WTC11 (cell line): ENCODE results near the gene KIAA1671. TPM values are rescaled to one million over a fixed set of nuclear protein-coding genes. Genes with fewer than 3 reads are reported as not detected.

Experiments
- ATAC-seq: fragments of 200-7000 bp; cut with Tn5 transposase; 2 replicates; pipeline ENCODE4 v1.10.0; 2021; ENCODE audit warnings: mild to moderate bottlenecking, moderate library complexity
- CTCF ChIA-PET: fragments of 300-600 bp; sonication (Branson Sonifier 250); formaldehyde crosslinking; loops from one replicate; lab custom pipeline; 2021; ENCODE audit warnings: antibody characterized with exemption; lab: Charles Lee
- POLR2A ChIA-PET: fragments of 350-600 bp; sonication (Branson Sonifier 250); formaldehyde crosslinking; loops from one replicate; lab custom pipeline; 2021; ENCODE audit warnings: antibody characterized with exemption; lab: Charles Lee
- DNase-seq: peaks from one replicate; pipeline ENCODE4 v3.0.0; 2021; ENCODE audit warnings: low spot score
- H3K27ac Mint-ChIP-seq: 2 replicates; pipeline ENCODE4 v1.8.0; 2021; ENCODE audit warnings: mixed read lengths
- H3K27me3 Mint-ChIP-seq: 2 replicates; pipeline ENCODE4 v1.8.0; 2021; ENCODE audit warnings: low read depth, mild to moderate bottlenecking, moderate library complexity, mixed read lengths
- H3K36me3 Mint-ChIP-seq: 2 replicates; pipeline ENCODE4 v1.8.0; 2021; ENCODE audit warnings: mixed read lengths
- H3K4me1 Mint-ChIP-seq: 2 replicates; pipeline ENCODE4 v1.8.0; 2022; ENCODE audit warnings: mixed read lengths
- H3K4me3 Mint-ChIP-seq: 2 replicates; pipeline ENCODE4 v1.8.0; 2021; ENCODE audit warnings: mild to moderate bottlenecking, moderate library complexity, mixed read lengths
- H3K9me3 Mint-ChIP-seq: 2 replicates; pipeline ENCODE4 v1.8.0; 2021; ENCODE audit warnings: mixed read lengths
- ATF2 ChIP-seq: sonication (generic); formaldehyde crosslinking; IDR thresholded peaks from 2 replicates; pipeline ENCODE4 v1.8.1; 2022; ENCODE audit warnings: low read depth, missing genetic modification reagents, borderline replicate concordance
- ATF3 ChIP-seq: sonication (generic); formaldehyde crosslinking; conservative IDR thresholded peaks from 2 replicates; pipeline ENCODE4 v1.8.1; 2022; ENCODE audit warnings: mild to moderate bottlenecking, missing genetic modification reagents
- ELF4 ChIP-seq: sonication (generic); formaldehyde crosslinking; IDR thresholded peaks from 2 replicates; pipeline ENCODE4 v1.8.1; 2022; ENCODE audit warnings: low read depth, mild to moderate bottlenecking, moderate library complexity, missing genetic modification reagents
- EMX1 ChIP-seq: fragments of 250-450 bp; sonication (Bioruptor Pico); IDR thresholded peaks from 2 replicates; pipeline ENCODE4 v1.8.0; 2021; ENCODE audit warnings: mild to moderate bottlenecking
- FOXJ3 ChIP-seq: sonication (generic); formaldehyde crosslinking; IDR thresholded peaks from 2 replicates; pipeline ENCODE4 v1.9.0; 2021; ENCODE audit warnings: missing genetic modification reagents, mild to moderate bottlenecking, borderline replicate concordance
- NR1H2 ChIP-seq: sonication (generic); formaldehyde crosslinking; IDR thresholded peaks from 2 replicates; pipeline ENCODE4 v1.9.0; 2021; ENCODE audit warnings: mild to moderate bottlenecking, moderate library complexity, missing genetic modification reagents
- NR2C2 ChIP-seq: sonication (generic); formaldehyde crosslinking; IDR thresholded peaks from 2 replicates; pipeline ENCODE4 v1.8.0; 2022; ENCODE audit warnings: mild to moderate bottlenecking, missing genetic modification reagents
- RELA ChIP-seq: sonication (generic); formaldehyde crosslinking; IDR thresholded peaks from 2 replicates; pipeline ENCODE4 v1.8.1; 2022; ENCODE audit warnings: missing genetic modification reagents, mild to moderate bottlenecking, borderline replicate concordance
- RORB ChIP-seq: fragments of 250-450 bp; sonication (Bioruptor Pico); IDR thresholded peaks from 2 replicates; pipeline ENCODE4 v1.9.0; 2021; ENCODE audit warnings: mild to moderate bottlenecking
- SOX15 ChIP-seq: fragments of 250-450 bp; sonication (Bioruptor Pico); IDR thresholded peaks from 2 replicates; pipeline ENCODE4 v1.9.0; 2021; ENCODE audit warnings: mild to moderate bottlenecking
- TP53 ChIP-seq: sonication (generic); formaldehyde crosslinking; IDR thresholded peaks from 2 replicates; pipeline ENCODE4 v1.8.1; 2023; ENCODE audit warnings: mild to moderate bottlenecking, missing genetic modification reagents
- ZBTB21 ChIP-seq: sonication (generic); formaldehyde crosslinking; IDR thresholded peaks from 2 replicates; pipeline ENCODE4 v1.8.1; 2023; ENCODE audit warnings: mild to moderate bottlenecking, missing genetic modification reagents, borderline replicate concordance
- total RNA-seq: library from RNA; stranded (reverse); gene quantifications from 3 replicates; pipeline ENCODE4 v1.2.3, GENCODE V29; 2021
- TF ChIP-seq, protein P1 (sequence below): sonication (generic); formaldehyde crosslinking; IDR thresholded peaks from 2 replicates; pipeline ENCODE4 v1.8.1; 2023; ENCODE audit warnings: mild to moderate bottlenecking, missing genetic modification reagents
- TF ChIP-seq, protein P2 (sequence below): sonication (generic); formaldehyde crosslinking; IDR thresholded peaks from 2 replicates; pipeline ENCODE4 v1.8.1; 2023; ENCODE audit warnings: mild to moderate bottlenecking, missing genetic modification reagents, moderate library complexity
- TF ChIP-seq, protein P3 (sequence below): sonication (generic); formaldehyde crosslinking; IDR thresholded peaks from 2 replicates; pipeline ENCODE4 v1.8.1; 2022; ENCODE audit warnings: missing genetic modification reagents, borderline replicate concordance
- TF ChIP-seq, protein P4 (sequence below): sonication (generic); formaldehyde crosslinking; IDR thresholded peaks from 2 replicates; pipeline ENCODE4 v1.8.1; 2022; ENCODE audit warnings: mild to moderate bottlenecking, moderate library complexity, missing genetic modification reagents

KIAA1671 gene
- total RNA-seq, 1 experiment from 2014 or later = 26.0 TPM

GRCh38 chr22:25085930-25086901 lies 133.7 kb downstream of the KIAA1671 start (continued):
- TF ChIP-seq, protein P1, sequence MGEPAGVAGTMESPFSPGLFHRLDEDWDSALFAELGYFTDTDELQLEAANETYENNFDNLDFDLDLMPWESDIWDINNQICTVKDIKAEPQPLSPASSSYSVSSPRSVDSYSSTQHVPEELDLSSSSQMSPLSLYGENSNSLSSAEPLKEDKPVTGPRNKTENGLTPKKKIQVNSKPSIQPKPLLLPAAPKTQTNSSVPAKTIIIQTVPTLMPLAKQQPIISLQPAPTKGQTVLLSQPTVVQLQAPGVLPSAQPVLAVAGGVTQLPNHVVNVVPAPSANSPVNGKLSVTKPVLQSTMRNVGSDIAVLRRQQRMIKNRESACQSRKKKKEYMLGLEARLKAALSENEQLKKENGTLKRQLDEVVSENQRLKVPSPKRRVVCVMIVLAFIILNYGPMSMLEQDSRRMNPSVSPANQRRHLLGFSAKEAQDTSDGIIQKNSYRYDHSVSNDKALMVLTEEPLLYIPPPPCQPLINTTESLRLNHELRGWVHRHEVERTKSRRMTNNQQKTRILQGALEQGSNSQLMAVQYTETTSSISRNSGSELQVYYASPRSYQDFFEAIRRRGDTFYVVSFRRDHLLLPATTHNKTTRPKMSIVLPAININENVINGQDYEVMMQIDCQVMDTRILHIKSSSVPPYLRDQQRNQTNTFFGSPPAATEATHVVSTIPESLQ (CRISPR knock-in tag) = no peak
- no peak for TF ChIP-seq ATF2

DNA sequence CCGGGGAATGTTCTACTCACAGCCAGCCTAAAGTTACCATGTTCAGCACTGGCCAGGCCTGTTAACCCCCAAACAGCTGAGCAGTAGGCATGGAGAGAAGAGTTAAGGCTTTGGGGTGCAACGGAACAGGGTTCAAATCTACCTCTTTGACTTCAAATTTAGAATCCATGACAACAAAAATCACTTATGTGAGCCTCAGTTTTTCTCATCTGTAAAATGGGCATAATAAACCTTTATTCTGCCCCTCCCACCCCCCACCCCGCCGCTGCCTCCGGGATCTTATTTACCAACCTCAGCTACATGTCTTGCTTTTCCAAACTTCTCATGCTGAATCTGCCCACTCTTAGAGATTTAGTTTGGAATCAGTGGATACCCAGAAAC lies 134.4 kb downstream of the KIAA1671 start:
- CTCF ChIA-PET = interaction anchor here (1.8 kb wide), 1 partner anchor 30 kb away, joined by 4 read pairs; no protein-coding TSS in a partner anchor
- no peak overlapping the region for H3K27ac Mint-ChIP-seq

More for the DNA sequence above, 134.4 kb downstream of the KIAA1671 start:
- no peak for TF ChIP-seq ATF3 (CRISPR knock-in tag)
- no peak for TF ChIP-seq RORB
- no peak for TF ChIP-seq FOXJ3 (CRISPR knock-in tag)
- TF ChIP-seq EMX1 (CRISPR knock-in tag) = no peak
- no peak for TF ChIP-seq TP53 (CRISPR knock-in tag)
- no peak for TF ChIP-seq RELA
- no peak for TF ChIP-seq SOX15 (CRISPR knock-in tag)
- no peak for TF ChIP-seq NR1H2 (CRISPR knock-in tag)
- TF ChIP-seq ATF2 = no peak
- TF ChIP-seq, protein P2, sequence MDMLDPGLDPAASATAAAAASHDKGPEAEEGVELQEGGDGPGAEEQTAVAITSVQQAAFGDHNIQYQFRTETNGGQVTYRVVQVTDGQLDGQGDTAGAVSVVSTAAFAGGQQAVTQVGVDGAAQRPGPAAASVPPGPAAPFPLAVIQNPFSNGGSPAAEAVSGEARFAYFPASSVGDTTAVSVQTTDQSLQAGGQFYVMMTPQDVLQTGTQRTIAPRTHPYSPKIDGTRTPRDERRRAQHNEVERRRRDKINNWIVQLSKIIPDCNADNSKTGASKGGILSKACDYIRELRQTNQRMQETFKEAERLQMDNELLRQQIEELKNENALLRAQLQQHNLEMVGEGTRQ (CRISPR knock-in tag) = no peak
- no peak for TF ChIP-seq ZBTB21 (CRISPR knock-in tag)
- no peak for TF ChIP-seq ELF4 (CRISPR knock-in tag)
- TF ChIP-seq NR2C2 = no peak
- TF ChIP-seq, protein P3, sequence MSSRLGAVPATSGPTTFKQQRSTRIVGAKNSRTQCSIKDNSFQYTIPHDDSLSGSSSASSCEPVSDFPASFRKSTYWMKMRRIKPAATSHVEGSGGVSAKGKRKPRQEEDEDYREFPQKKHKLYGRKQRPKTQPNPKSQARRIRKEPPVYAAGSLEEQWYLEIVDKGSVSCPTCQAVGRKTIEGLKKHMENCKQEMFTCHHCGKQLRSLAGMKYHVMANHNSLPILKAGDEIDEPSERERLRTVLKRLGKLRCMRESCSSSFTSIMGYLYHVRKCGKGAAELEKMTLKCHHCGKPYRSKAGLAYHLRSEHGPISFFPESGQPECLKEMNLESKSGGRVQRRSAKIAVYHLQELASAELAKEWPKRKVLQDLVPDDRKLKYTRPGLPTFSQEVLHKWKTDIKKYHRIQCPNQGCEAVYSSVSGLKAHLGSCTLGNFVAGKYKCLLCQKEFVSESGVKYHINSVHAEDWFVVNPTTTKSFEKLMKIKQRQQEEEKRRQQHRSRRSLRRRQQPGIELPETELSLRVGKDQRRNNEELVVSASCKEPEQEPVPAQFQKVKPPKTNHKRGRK (CRISPR knock-in tag) = no peak
- TF ChIP-seq, protein P4, sequence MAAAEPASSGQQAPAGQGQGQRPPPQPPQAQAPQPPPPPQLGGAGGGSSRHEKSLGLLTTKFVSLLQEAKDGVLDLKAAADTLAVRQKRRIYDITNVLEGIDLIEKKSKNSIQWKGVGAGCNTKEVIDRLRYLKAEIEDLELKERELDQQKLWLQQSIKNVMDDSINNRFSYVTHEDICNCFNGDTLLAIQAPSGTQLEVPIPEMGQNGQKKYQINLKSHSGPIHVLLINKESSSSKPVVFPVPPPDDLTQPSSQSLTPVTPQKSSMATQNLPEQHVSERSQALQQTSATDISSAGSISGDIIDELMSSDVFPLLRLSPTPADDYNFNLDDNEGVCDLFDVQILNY (CRISPR knock-in tag) = no peak
- H3K4me1 Mint-ChIP-seq = no peaks in the 10 kb centered on the region
- no peaks in the 10 kb centered on the region for H3K36me3 Mint-ChIP-seq
- no peak for DNase-seq
- no peak overlapping the region for H3K4me3 Mint-ChIP-seq
- H3K27me3 Mint-ChIP-seq = no peaks in the 10 kb centered on the region
- POLR2A ChIA-PET = no interaction called here
- ATAC-seq = no peak
- no peaks in the 10 kb centered on the region for H3K9me3 Mint-ChIP-seq
